Kidney (tissue), 14 donors: ENCODE measurements around the gene PLA2G4A. TPM values are rescaled to one million over a fixed set of nuclear protein-coding genes. Genes with fewer than 3 reads are reported as not detected.

Source experiments
- DNase-seq, 5 donors: peaks; one replicate each; pipeline ENCODE4 v3.0.0-alpha.2; 2013 to 2020
- FAIRE-seq: peaks from 2 replicates; lab custom pipeline; 2012; peaks lifted over from hg19 to GRCh38; lab: Jason Lieb, UNC
- H3K27ac ChIP-seq, 2 donors: one replicate each; pipeline ENCODE4 v1.7.0; 2013; ENCODE audit warnings: low read depth in 2 of 2, low read length in 2 of 2, inconsistent platforms in 1 of 2
- H3K27me3 ChIP-seq: one replicate; pipeline ENCODE4 v1.7.1; 2013; ENCODE audit warnings: low read length, inconsistent platforms; ENCODE audit not compliant: control insufficient read depth, insufficient read depth
- H3K36me3 ChIP-seq, 3 donors: one replicate each; pipeline versions ENCODE4 v1.7.0 to v1.7.1; 2013; ENCODE audit warnings: low read length in 3 of 3, control low read depth in 1 of 3, inconsistent platforms in 1 of 3; ENCODE audit not compliant: insufficient read depth in 3 of 3, control insufficient read depth in 2 of 3
- H3K4me1 ChIP-seq, 3 donors: one replicate each; pipeline versions ENCODE4 v1.7.0 to v1.7.1; 2013; ENCODE audit warnings: low read length in 3 of 3, inconsistent platforms in 1 of 3, low read depth in 1 of 3; ENCODE audit not compliant: control insufficient read depth in 2 of 3, insufficient read depth in 2 of 3
- H3K4me3 ChIP-seq, 3 donors: one replicate each; pipeline versions ENCODE4 v1.7.0 to v1.8.1; 2013; ENCODE audit warnings: low read length in 3 of 3, control low read depth in 1 of 3, inconsistent platforms in 1 of 3
- H3K9ac ChIP-seq, 3 donors: one replicate each; pipeline versions ENCODE4 v1.7.0 to v1.7.1; 2013; ENCODE audit warnings: low read length in 3 of 3, control low read depth in 1 of 3, inconsistent platforms in 1 of 3
- H3K9me3 ChIP-seq, 3 donors: one replicate each; pipeline versions ENCODE4 v1.7.0 to v1.7.1; 2013; ENCODE audit warnings: low read length in 3 of 3, control low read depth in 1 of 3, inconsistent platforms in 1 of 3; ENCODE audit not compliant: control insufficient read depth in 2 of 3, insufficient read depth in 1 of 3
- intact Hi-C: fragments of 100-400 bp; cut with DNase I; formaldehyde crosslinking; loops from one replicate; pipeline ENCODE4 v1.11.1; 2022
- polyA plus RNA-seq: library from polyadenylated mRNA; stranded (reverse); fragments of 350-450 nt; fragmentation: Illumina TruSeq; extraction: RNeasy Lipid Tissue Mini Kit (QIAGEN cat#74804); gene quantifications from one replicate; pipeline ENCODE4 v1.2.3, GENCODE V29; 2014; ENCODE audit warnings: low read depth, low replicate concordance; ENCODE audit not compliant: insufficient read depth
- total RNA-seq: library from RNA; stranded (reverse); fragmentation: NEBNext Ultra II Directional; extraction: Animal tissue kit (Norgen Biotek cat#: 25700); gene quantifications from one replicate; pipeline ENCODE4 v1.2.1, GENCODE V29; 2021
- TF ChIP-seq, protein P1 (sequence below): IDR thresholded peaks from 3 replicates; pipeline ENCODE4 v1.5.1; 2012; ENCODE audit warnings: mild to moderate bottlenecking, moderate library complexity, borderline replicate concordance; ENCODE audit not compliant: insufficient read depth; ENCODE audit errors: extremely low read depth
- donor health status: control.
- donor health status: control.
- donor health status: control.
- donor health status: control.
- donor health status: control.
- donor health status: DM: yes; HTN: yes; CAD: no.
- donor health status: Normal renal cell carcinoma (clear cell type).

The PLA2G4A gene
- total and polyA plus RNA-seq, 2 donors from 2014 or later, result 3.4 to 8.4 TPM

GRCh38 chr1:186849826-186850225, 21.1 kb downstream of the PLA2G4A start:
- H3K4me3 ChIP-seq, result no peak overlapping the region
- DNase-seq (no peak), FAIRE-seq (no peak)
- H3K4me1 ChIP-seq, result no peaks in the 10 kb centered on the region
- no peak overlapping the region for H3K9ac ChIP-seq
- no peaks in the 10 kb centered on the region for H3K9me3 ChIP-seq
- TF ChIP-seq, protein P1, sequence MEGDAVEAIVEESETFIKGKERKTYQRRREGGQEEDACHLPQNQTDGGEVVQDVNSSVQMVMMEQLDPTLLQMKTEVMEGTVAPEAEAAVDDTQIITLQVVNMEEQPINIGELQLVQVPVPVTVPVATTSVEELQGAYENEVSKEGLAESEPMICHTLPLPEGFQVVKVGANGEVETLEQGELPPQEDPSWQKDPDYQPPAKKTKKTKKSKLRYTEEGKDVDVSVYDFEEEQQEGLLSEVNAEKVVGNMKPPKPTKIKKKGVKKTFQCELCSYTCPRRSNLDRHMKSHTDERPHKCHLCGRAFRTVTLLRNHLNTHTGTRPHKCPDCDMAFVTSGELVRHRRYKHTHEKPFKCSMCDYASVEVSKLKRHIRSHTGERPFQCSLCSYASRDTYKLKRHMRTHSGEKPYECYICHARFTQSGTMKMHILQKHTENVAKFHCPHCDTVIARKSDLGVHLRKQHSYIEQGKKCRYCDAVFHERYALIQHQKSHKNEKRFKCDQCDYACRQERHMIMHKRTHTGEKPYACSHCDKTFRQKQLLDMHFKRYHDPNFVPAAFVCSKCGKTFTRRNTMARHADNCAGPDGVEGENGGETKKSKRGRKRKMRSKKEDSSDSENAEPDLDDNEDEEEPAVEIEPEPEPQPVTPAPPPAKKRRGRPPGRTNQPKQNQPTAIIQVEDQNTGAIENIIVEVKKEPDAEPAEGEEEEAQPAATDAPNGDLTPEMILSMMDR, result no peak
- H3K36me3 ChIP-seq, result no peaks in the 10 kb centered on the region
- H3K27me3 ChIP-seq, result no peaks in the 10 kb centered on the region
- intact Hi-C loops, result no loop called here
- no peak overlapping the region for H3K27ac ChIP-seq

DNA sequence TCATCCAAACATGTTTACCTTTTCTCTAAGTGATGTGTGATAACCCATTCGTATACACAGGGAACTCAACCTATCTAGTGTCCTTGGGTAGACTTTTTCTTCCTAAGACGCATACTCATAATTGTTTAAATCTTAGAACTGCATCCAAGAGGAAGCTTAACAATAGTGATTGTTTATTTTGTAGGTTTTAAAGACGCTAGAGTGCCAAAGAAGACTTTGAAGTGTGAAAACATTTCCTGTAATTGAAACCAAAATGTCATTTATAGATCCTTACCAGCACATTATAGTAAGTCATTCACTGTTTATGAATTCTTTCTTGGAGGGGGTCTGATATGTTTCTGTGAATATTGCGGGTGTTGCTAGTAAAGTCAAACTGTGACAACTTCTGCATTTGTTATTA, 25.4 kb downstream of the PLA2G4A start:
- H3K9me3 ChIP-seq, result no peaks in the 10 kb centered on the region
- no peak overlapping the region for H3K9ac ChIP-seq
- H3K4me1 ChIP-seq, result no peaks in the 10 kb centered on the region
- TF ChIP-seq, protein P1, result no peak
- H3K4me3 ChIP-seq, result no peak overlapping the region
- no peaks in the 10 kb centered on the region for H3K27me3 ChIP-seq
- intact Hi-C loops, result no loop called here
- no peak for FAIRE-seq
- DNase-seq, result no peak
- H3K36me3 ChIP-seq, result no peaks in the 10 kb centered on the region
- no peak overlapping the region for H3K27ac ChIP-seq

GRCh38 chr1:186858923-186859322, 30.2 kb downstream of the PLA2G4A start:
- FAIRE-seq, result no peak

More at GRCh38 chr1:186858923-186859322, 30.2 kb downstream of the PLA2G4A start:
- Histone ChIP-seq H3K27ac (no peak overlapping the region), H3K9ac (no peak overlapping the region), H3K27me3 (no peaks in the 10 kb centered on the region), H3K9me3 (no peaks in the 10 kb centered on the region), H3K4me3 (no peak overlapping the region), H3K4me1 (no peaks in the 10 kb centered on the region), H3K36me3 (no peaks in the 10 kb centered on the region)
- no peak for DNase-seq
- TF ChIP-seq, protein P1, result no peak
- intact Hi-C loops, result no loop called here
